Measurements from ENCODE around the gene LRRC55.

The LRRC55 gene

GRCh38 chr11:57150454-57150917 is 31.3 kb upstream of the LRRC55 start:
- Histone ChIP-seq H3K36me3 (ENCODE audit: control insufficient read depth in 2 of 2, insufficient read depth in 2 of 2, low read length in 2 of 2) (no peaks in the 10 kb centered on the region), H3K4me1 (ENCODE audit: control insufficient read depth, insufficient read depth, low read length) (peaks cover 11% of the 10 kb centered on the region), H3K27me3 (ENCODE audit: control insufficient read depth in 1 of 2, insufficient read depth in 2 of 2, low read length in 2 of 2) (no peaks in the 10 kb centered on the region), H3K9ac (ENCODE audit: low read length in 2 of 2) (no peak overlapping the region), H3K9me3 (ENCODE audit: control insufficient read depth in 2 of 2, low read length in 2 of 2) (no peaks in the 10 kb centered on the region), H3K4me3 (ENCODE audit: low read length in 2 of 2) (no peak overlapping the region), H3K27ac (ENCODE audit: low read length) (no peak overlapping the region)

- H3K36me3 ChIP-seq (ENCODE audit: control insufficient read depth in 2 of 2, insufficient read depth in 2 of 2, low read length in 2 of 2), result no peaks in the 10 kb centered on the region
- no peak overlapping the region for H3K27ac ChIP-seq (ENCODE audit: low read length)
- H3K4me1 ChIP-seq (ENCODE audit: control insufficient read depth, insufficient read depth, low read length), result peaks cover 23% of the 10 kb centered on the region
- H3K27me3 ChIP-seq (ENCODE audit: control insufficient read depth in 1 of 2, insufficient read depth in 2 of 2, low read length in 2 of 2), result no peaks in the 10 kb centered on the region
- no peaks in the 10 kb centered on the region for H3K9me3 ChIP-seq (ENCODE audit: control insufficient read depth in 2 of 2, low read length in 2 of 2)
- no peak overlapping the region for H3K9ac ChIP-seq (ENCODE audit: low read length in 2 of 2)
- no peak overlapping the region for H3K4me3 ChIP-seq (ENCODE audit: low read length in 2 of 2)
These were observed 29.6 kb upstream of the LRRC55 start for GRCh38 chr11:57152134-57152533.

- no peak overlapping the region for H3K4me3 ChIP-seq (ENCODE audit: low read length in 2 of 2)
- peaks cover 23% of the 10 kb centered on the region for H3K4me1 ChIP-seq (ENCODE audit: control insufficient read depth, insufficient read depth, low read length)
- H3K27ac ChIP-seq (ENCODE audit: low read length), result no peak overlapping the region
- H3K9ac ChIP-seq (ENCODE audit: low read length in 2 of 2), result no peak overlapping the region
- H3K36me3 ChIP-seq (ENCODE audit: control insufficient read depth in 2 of 2, insufficient read depth in 2 of 2, low read length in 2 of 2), result no peaks in the 10 kb centered on the region
- H3K9me3 ChIP-seq (ENCODE audit: control insufficient read depth in 2 of 2, low read length in 2 of 2), result no peaks in the 10 kb centered on the region
- H3K27me3 ChIP-seq (ENCODE audit: control insufficient read depth in 1 of 2, insufficient read depth in 2 of 2, low read length in 2 of 2), result no peaks in the 10 kb centered on the region
These were observed 28.3 kb upstream of the LRRC55 start for GRCh38 chr11:57153448-57153847.

GRCh38 chr11:57154739-57155138 is 27.0 kb upstream of the LRRC55 start:
- Histone ChIP-seq H3K9me3 (ENCODE audit: control insufficient read depth in 2 of 2, low read length in 2 of 2) (no peaks in the 10 kb centered on the region), H3K9ac (ENCODE audit: low read length in 2 of 2) (no peak overlapping the region), H3K4me1 (ENCODE audit: control insufficient read depth, insufficient read depth, low read length) (peaks cover 23% of the 10 kb centered on the region), H3K36me3 (ENCODE audit: control insufficient read depth in 2 of 2, insufficient read depth in 2 of 2, low read length in 2 of 2) (no peaks in the 10 kb centered on the region), H3K4me3 (ENCODE audit: low read length in 2 of 2) (no peak overlapping the region), H3K27me3 (ENCODE audit: control insufficient read depth in 1 of 2, insufficient read depth in 2 of 2, low read length in 2 of 2) (no peaks in the 10 kb centered on the region), H3K27ac (ENCODE audit: low read length) (no peak overlapping the region)

- H3K9me3 ChIP-seq (ENCODE audit: control insufficient read depth in 2 of 2, low read length in 2 of 2), result no peaks in the 10 kb centered on the region
- H3K4me1 ChIP-seq (ENCODE audit: control insufficient read depth, insufficient read depth, low read length), result peaks cover 21% of the 10 kb centered on the region
- H3K9ac ChIP-seq (ENCODE audit: low read length in 2 of 2), result no peak overlapping the region
- H3K36me3 ChIP-seq (ENCODE audit: control insufficient read depth in 2 of 2, insufficient read depth in 2 of 2, low read length in 2 of 2), result no peaks in the 10 kb centered on the region
- no peaks in the 10 kb centered on the region for H3K27me3 ChIP-seq (ENCODE audit: control insufficient read depth in 1 of 2, insufficient read depth in 2 of 2, low read length in 2 of 2)
- H3K27ac ChIP-seq (ENCODE audit: low read length), result peak overlapping the region; percentile 49
- no peak overlapping the region for H3K4me3 ChIP-seq (ENCODE audit: low read length in 2 of 2)
These were observed 26.4 kb upstream of the LRRC55 start for GRCh38 chr11:57155400-57155799.

- no peaks in the 10 kb centered on the region for H3K27me3 ChIP-seq (ENCODE audit: control insufficient read depth in 1 of 2, insufficient read depth in 2 of 2, low read length in 2 of 2)
- no peak overlapping the region for H3K9ac ChIP-seq (ENCODE audit: low read length in 2 of 2)
- H3K4me1 ChIP-seq (ENCODE audit: control insufficient read depth, insufficient read depth, low read length), result peaks cover 15% of the 10 kb centered on the region
- H3K36me3 ChIP-seq (ENCODE audit: control insufficient read depth in 2 of 2, insufficient read depth in 2 of 2, low read length in 2 of 2), result no peaks in the 10 kb centered on the region
- H3K9me3 ChIP-seq (ENCODE audit: control insufficient read depth in 2 of 2, low read length in 2 of 2), result no peaks in the 10 kb centered on the region
- peak overlapping the region; percentile 73 for H3K27ac ChIP-seq (ENCODE audit: low read length)
- H3K4me3 ChIP-seq (ENCODE audit: low read length in 2 of 2), result no peak overlapping the region
These were observed 25.7 kb upstream of the LRRC55 start for GRCh38 chr11:57155838-57156607.

- Histone ChIP-seq H3K4me3 (ENCODE audit: low read length in 2 of 2) (no peak overlapping the region), H3K9me3 (ENCODE audit: control insufficient read depth in 2 of 2, low read length in 2 of 2) (no peaks in the 10 kb centered on the region), H3K4me1 (ENCODE audit: control insufficient read depth, insufficient read depth, low read length) (peaks cover 15% of the 10 kb centered on the region), H3K36me3 (ENCODE audit: control insufficient read depth in 2 of 2, insufficient read depth in 2 of 2, low read length in 2 of 2) (no peaks in the 10 kb centered on the region), H3K27ac (ENCODE audit: low read length) (peak overlapping the region; percentile 73), H3K9ac (ENCODE audit: low read length in 2 of 2) (no peak overlapping the region), H3K27me3 (ENCODE audit: control insufficient read depth in 1 of 2, insufficient read depth in 2 of 2, low read length in 2 of 2) (no peaks in the 10 kb centered on the region)
These were observed 24.8 kb upstream of the LRRC55 start for GRCh38 chr11:57156928-57157327.

GRCh38 chr11:57157624-57158023 is 24.1 kb upstream of the LRRC55 start:
- no peaks in the 10 kb centered on the region for H3K27me3 ChIP-seq (ENCODE audit: control insufficient read depth in 1 of 2, insufficient read depth in 2 of 2, low read length in 2 of 2)

GRCh38 chr11:57158180-57158579 is 23.6 kb upstream of the LRRC55 start:
- H3K27ac ChIP-seq (ENCODE audit: low read length), result no peak overlapping the region
- no peaks in the 10 kb centered on the region for H3K36me3 ChIP-seq (ENCODE audit: control insufficient read depth in 2 of 2, insufficient read depth in 2 of 2, low read length in 2 of 2)
- no peak overlapping the region for H3K4me3 ChIP-seq (ENCODE audit: low read length in 2 of 2)
- no peaks in the 10 kb centered on the region for H3K27me3 ChIP-seq (ENCODE audit: control insufficient read depth in 1 of 2, insufficient read depth in 2 of 2, low read length in 2 of 2)
- H3K4me1 ChIP-seq (ENCODE audit: control insufficient read depth, insufficient read depth, low read length), result peaks cover 15% of the 10 kb centered on the region
- no peaks in the 10 kb centered on the region for H3K9me3 ChIP-seq (ENCODE audit: control insufficient read depth in 2 of 2, low read length in 2 of 2)
- no peak overlapping the region for H3K9ac ChIP-seq (ENCODE audit: low read length in 2 of 2)

More at GRCh38 chr11:57157624-57158023, 24.1 kb upstream of the LRRC55 start:
- Histone ChIP-seq H3K4me3 (ENCODE audit: low read length in 2 of 2) (no peak overlapping the region), H3K27ac (ENCODE audit: low read length) (no peak overlapping the region), H3K9ac (ENCODE audit: low read length in 2 of 2) (no peak overlapping the region), H3K4me1 (ENCODE audit: control insufficient read depth, insufficient read depth, low read length) (peaks cover 15% of the 10 kb centered on the region), H3K9me3 (ENCODE audit: control insufficient read depth in 2 of 2, low read length in 2 of 2) (no peaks in the 10 kb centered on the region), H3K36me3 (ENCODE audit: control insufficient read depth in 2 of 2, insufficient read depth in 2 of 2, low read length in 2 of 2) (no peaks in the 10 kb centered on the region)

GRCh38 chr11:57158599-57158998 is 23.2 kb upstream of the LRRC55 start:
- H3K27ac ChIP-seq (ENCODE audit: low read length), result no peak overlapping the region
- H3K4me1 ChIP-seq (ENCODE audit: control insufficient read depth, insufficient read depth, low read length), result peaks cover 15% of the 10 kb centered on the region
- no peaks in the 10 kb centered on the region for H3K9me3 ChIP-seq (ENCODE audit: control insufficient read depth in 2 of 2, low read length in 2 of 2)
- no peaks in the 10 kb centered on the region for H3K27me3 ChIP-seq (ENCODE audit: control insufficient read depth in 1 of 2, insufficient read depth in 2 of 2, low read length in 2 of 2)
- H3K9ac ChIP-seq (ENCODE audit: low read length in 2 of 2), result no peak overlapping the region
- H3K4me3 ChIP-seq (ENCODE audit: low read length in 2 of 2), result no peak overlapping the region
- no peaks in the 10 kb centered on the region for H3K36me3 ChIP-seq (ENCODE audit: control insufficient read depth in 2 of 2, insufficient read depth in 2 of 2, low read length in 2 of 2)

- Histone ChIP-seq H3K36me3 (ENCODE audit: control insufficient read depth in 2 of 2, insufficient read depth in 2 of 2, low read length in 2 of 2) (no peaks in the 10 kb centered on the region), H3K4me1 (ENCODE audit: control insufficient read depth, insufficient read depth, low read length) (peaks cover 10% of the 10 kb centered on the region), H3K27me3 (ENCODE audit: control insufficient read depth in 1 of 2, insufficient read depth in 2 of 2, low read length in 2 of 2) (no peaks in the 10 kb centered on the region), H3K9ac (ENCODE audit: low read length in 2 of 2) (no peak overlapping the region), H3K9me3 (ENCODE audit: control insufficient read depth in 2 of 2, low read length in 2 of 2) (no peaks in the 10 kb centered on the region), H3K27ac (ENCODE audit: low read length) (no peak overlapping the region), H3K4me3 (ENCODE audit: low read length in 2 of 2) (no peak overlapping the region)
These were observed 21.1 kb upstream of the LRRC55 start for GRCh38 chr11:57160665-57161064.

Measured in stomach smooth muscle (tissue), 2 donors.